GM21526 (cell line): ENCODE data around the gene BTBD3.

ENCODE experiments used
- ATAC-seq: cut with Tn5 transposase; IDR thresholded peaks from one replicate; pipeline ENCODE4 v1.9.1; 2021; ENCODE audit warnings: moderate library complexity; ENCODE audit not compliant: unreplicated experiment, low FRiP score

Gene BTBD3

GRCh38 chr20:11917663-11918062 is at the start of gene BTBD3:
TSS of gene BTBD3 (plus strand) at chr20:11917893. CDS start at chr20:11918276, 383 bp downstream.
- no peak for ATAC-seq

- ATAC-seq = no peak
Observed at GRCh38 chr20:11869641-11870040, 48.1 kb upstream of the BTBD3 start.

GRCh38 chr20:11870411-11870810 is 47.3 kb upstream of the BTBD3 start:
- no peak for ATAC-seq

- no peak for ATAC-seq
Observed at GRCh38 chr20:11876555-11876954, 41.1 kb upstream of the BTBD3 start.

GRCh38 chr20:11880680-11881079 is 37.0 kb upstream of the BTBD3 start:
- no peak for ATAC-seq

- no peak for ATAC-seq
Observed at GRCh38 chr20:11881449-11881848, 36.2 kb upstream of the BTBD3 start.

- no peak for ATAC-seq
Observed at GRCh38 chr20:11882651-11883050, 35.0 kb upstream of the BTBD3 start.

GRCh38 chr20:11888648-11889047 is 29.0 kb upstream of the BTBD3 start:
- no peak for ATAC-seq

GRCh38 chr20:11890331-11891076 is 27.2 kb upstream of the BTBD3 start:
- ATAC-seq = no peak

GRCh38 chr20:11891077-11891775 is 26.5 kb upstream of the BTBD3 start:
- ATAC-seq = no peak

GRCh38 chr20:11891776-11892545 is 25.7 kb upstream of the BTBD3 start:
- ATAC-seq = peak; percentile 51

GRCh38 chr20:11894062-11894461 is 23.6 kb upstream of the BTBD3 start:
- no peak for ATAC-seq

- no peak for ATAC-seq
Observed at GRCh38 chr20:11895861-11896387, 21.8 kb upstream of the BTBD3 start.

- no peak for ATAC-seq
Observed at GRCh38 chr20:11901127-11901526, 16.6 kb upstream of the BTBD3 start.

- no peak for ATAC-seq
Observed at GRCh38 chr20:11902285-11902697, 15.4 kb upstream of the BTBD3 start.

GRCh38 chr20:11905460-11906179 is 12.1 kb upstream of the BTBD3 start:
- ATAC-seq = no peak

GRCh38 chr20:11906626-11907480 is 10.8 kb upstream of the BTBD3 start:
- no peak for ATAC-seq

GRCh38 chr20:11907621-11908020 is 10.1 kb upstream of the BTBD3 start:
- ATAC-seq = no peak

- no peak for ATAC-seq
Observed at GRCh38 chr20:11912013-11912658, 5.6 kb upstream of the BTBD3 start.
